K562 (cell line): ENCODE measurements around the gene VARS1. TPM values are rescaled to one million over a fixed set of nuclear protein-coding genes. Genes with fewer than 3 reads are reported as not detected.

Source experiments
- EGR1 ChIP-seq: fragments of 450-650 bp; conservative IDR thresholded peaks from 2 replicates; pipeline ENCODE4 v1.6.1; 2017; ENCODE audit warnings: mild to moderate bottlenecking
- ESRRB ChIP-seq: fragments of 250-450 bp; sonication (Bioruptor Pico); IDR thresholded peaks from 2 replicates; pipeline ENCODE4 v1.5.0; 2020; ENCODE audit warnings: mild to moderate bottlenecking, moderate library complexity, borderline replicate concordance
- FOXK1 ChIP-seq: sonication (generic); formaldehyde crosslinking; IDR thresholded peaks from 2 replicates; pipeline ENCODE4 v1.8.0; 2022; ENCODE audit warnings: missing genetic modification reagents, mild to moderate bottlenecking, borderline replicate concordance
- JUN ChIP-seq, 2 experiments: sonication (generic) in 1 of 2; formaldehyde crosslinking in 1 of 2; IDR thresholded peaks; 2 replicates each; pipeline versions ENCODE4 v1.6.1 to v1.8.0; 2012 to 2022; ENCODE audit warnings: borderline replicate concordance in 2 of 2, mild to moderate bottlenecking in 2 of 2, improper control_type of control experiment in 1 of 2, low read depth in 1 of 2, low read length in 1 of 2, missing genetic modification reagents in 1 of 2
- JUNB ChIP-seq: fragments of 450-650 bp; formaldehyde crosslinking; conservative IDR thresholded peaks from 2 replicates; pipeline ENCODE4 v1.4.0; 2020; ENCODE audit warnings: mild to moderate bottlenecking
- PHF8 ChIP-seq: fragments of 200-600 bp; sonication (generic); IDR thresholded peaks from 2 replicates; pipeline ENCODE4 v1.6.1; 2012; ENCODE audit warnings: mixed run types, mild to moderate bottlenecking, inconsistent platforms, low read length, moderate library complexity, borderline replicate concordance
- SRF ChIP-seq, 2 experiments: fragments of 250-450, 450-650 bp in 1 of 2; sonication (Bioruptor Pico) in 1 of 2; sonication (generic) in 1 of 2; formaldehyde crosslinking; IDR thresholded peaks; 2 replicates each; pipeline versions ENCODE4 v1.5.0 to v1.5.1; 2020 to 2022; ENCODE audit warnings: mild to moderate bottlenecking in 1 of 2, missing genetic modification reagents in 1 of 2
- THRA ChIP-seq: fragments of 450-650 bp; IDR thresholded peaks from 2 replicates; pipeline ENCODE4 v1.6.1; 2017; ENCODE audit warnings: mild to moderate bottlenecking, moderate library complexity
- VEZF1 ChIP-seq: fragments of 200-800 bp; sonication (Bioruptor generic); IDR thresholded peaks from 2 replicates; pipeline ENCODE4 v1.6.1; 2017; ENCODE audit warnings: missing genetic modification characterization, missing compliant biosample characterization
- ZBTB11 ChIP-seq, 3 experiments: fragments of 200-800 bp in 1 of 3; fragments of 250-450 bp in 1 of 3; fragments of 450-650 bp in 1 of 3; sonication (Bioruptor Pico) in 1 of 3; sonication (Bioruptor generic) in 1 of 3; formaldehyde crosslinking in 1 of 3; IDR thresholded peaks; 2 replicates each; pipeline versions ENCODE4 v1.6.1 to v1.8.0; 2016 to 2022; ENCODE audit warnings: mild to moderate bottlenecking in 2 of 3, missing genetic modification characterization in 2 of 3, missing compliant biosample characterization in 1 of 3, moderate library complexity in 1 of 3
- ZNF395 ChIP-seq: fragments of 200-800 bp; sonication (Bioruptor generic); IDR thresholded peaks from 2 replicates; pipeline ENCODE4 v1.6.1; 2017; ENCODE audit warnings: missing genetic modification characterization, missing compliant biosample characterization
- ZNF431 ChIP-seq: sonication (generic); formaldehyde crosslinking; IDR thresholded peaks from 2 replicates; pipeline ENCODE4 v1.8.0; 2022; ENCODE audit warnings: mild to moderate bottlenecking, missing genetic modification reagents
- ZNF592 ChIP-seq: fragments of 450-650 bp; IDR thresholded peaks from 2 replicates; pipeline ENCODE4 v1.6.1; 2017; ENCODE audit warnings: antibody characterized with exemption, mild to moderate bottlenecking
- polyA plus RNA-seq, 8 experiments: library from polyadenylated mRNA; depleted of rRNA in 4 of 8; stranded (reverse) in 5 of 8; unstranded in 3 of 8; fragments of >200 nt; fragmentation: Nextera tagmentation in 2 of 8; fragmentation: Illumina TruSeq in 1 of 8; extraction: Ambion mirVana in 2 of 8; extraction: Trizol in 1 of 8; gene quantifications; 2 replicates each; pipeline versions ENCODE4 v1.2.1 to v1.2.3, GENCODE V29; 2011 to 2014; ENCODE audit warnings: inconsistent platforms in 1 of 8, missing spikeins in 1 of 8
- total RNA-seq, 7 experiments: library from RNA; depleted of rRNA in 6 of 7; stranded (reverse); fragments of >200 nt in 6 of 7; fragmentation: Illumina TruSeq in 2 of 7; extraction: Trizol in 2 of 7; gene quantifications; 2 replicates each; pipeline versions ENCODE4 v1.2.1 to v1.2.3, GENCODE V29; 2011 to 2021; ENCODE audit warnings: low replicate concordance in 1 of 7

Gene VARS1
- total and polyA plus RNA-seq, 9 of the 15 experiments (the other 6 are each of a cell fraction or from before 2014, with no cell fraction given) = 2.9 to 488 (median 130) TPM

GRCh38 chr6:31826793-31827285 is 31.3 kb upstream of the VARS1 start (continued):
- TF ChIP-seq ZNF431 (CRISPR knock-in tag) (no peak), ESRRB (CRISPR knock-in tag) (no peak), SRF (CRISPR knock-in tag; IDR thresholded peaks at IDR 0.05) (no peak), FOXK1 (no peak; the same call in 1 of the 2 replicates), PHF8 (peak; percentile 52), JUN (IDR thresholded peaks at IDR 0.05; ENCODE audit: borderline replicate concordance, low read depth, low read length) (no peak), JUN (CRISPR knock-in tag; IDR thresholded peaks at IDR 0.05; ENCODE audit: borderline replicate concordance) (no peak), EGR1 (no peak), ZNF592 (no peak), JUNB (CRISPR knock-in tag) (no peak), VEZF1 (CRISPR knock-in tag) (no peak), ZNF395 (CRISPR knock-in tag) (no peak), THRA (no peak), ZBTB11 (CRISPR knock-in tag; IDR thresholded peaks at IDR 0.05) (no peak; a peak in 1 of 6 replicates)
